CD4-positive, alpha-beta T cell (primary cell): ENCODE results near the gene LMF1. TPM values are rescaled to one million over a fixed set of nuclear protein-coding genes. Genes with fewer than 3 reads are reported as not detected.

Experiments used
- ATAC-seq: fragments of 200-7000 bp; cut with Tn5 transposase; one replicate; pipeline ENCODE4 v1.10.0; 2022; ENCODE audit warnings: mild to moderate bottlenecking; ENCODE audit not compliant: poor library complexity
- CTCF ChIA-PET: fragments of 350-600 bp; sonication (Branson Sonifier 250); formaldehyde crosslinking; loops from one replicate; lab custom pipeline; 2021; ENCODE audit warnings: antibody characterized with exemption, inconsistent platforms; lab: Charles Lee
- POLR2A ChIA-PET: fragments of 350-600 bp; sonication (Branson Sonifier 250); formaldehyde crosslinking; loops from one replicate; lab custom pipeline; 2021; ENCODE audit warnings: antibody characterized with exemption, inconsistent platforms; lab: Charles Lee
- DNase-seq, 14 experiments: peaks; one replicate each; pipeline ENCODE4 v3.0.0-alpha.2; 2013 to 2020; ENCODE audit warnings: mixed read lengths in 2 of 14
- H3K27ac ChIP-seq, 2 donors: one replicate each; pipeline versions ENCODE4 v1.5.1 to v1.7.0; 2013; ENCODE audit warnings: low read length in 2 of 2, low read depth in 1 of 2, mild to moderate bottlenecking in 1 of 2
- H3K27me3 ChIP-seq, 2 experiments: 1 replicate in 1 of 2; 2 replicates in 1 of 2; pipeline versions ENCODE4 v1.6.1 to v1.7.0; 2013; ENCODE audit warnings: low read length in 2 of 2, control low read depth in 1 of 2, mild to moderate bottlenecking in 1 of 2, moderate library complexity in 1 of 2; ENCODE audit not compliant: insufficient read depth in 2 of 2, control insufficient read depth in 1 of 2
- H3K36me3 ChIP-seq: one replicate; pipeline ENCODE4 v1.6.1; 2013; ENCODE audit warnings: low read length, control low read depth; ENCODE audit not compliant: insufficient read depth
- H3K4me1 ChIP-seq: one replicate; pipeline ENCODE4 v1.6.1; 2013; ENCODE audit warnings: low read length, control low read depth; ENCODE audit not compliant: insufficient read depth
- H3K4me3 ChIP-seq: one replicate; pipeline ENCODE4 v1.5.1; 2013; ENCODE audit warnings: mild to moderate bottlenecking, low read length, moderate library complexity
- H3K9me3 ChIP-seq, 2 experiments: 1 replicate in 1 of 2; 2 replicates in 1 of 2; pipeline versions ENCODE4 v1.6.1 to v1.7.0; 2013; ENCODE audit warnings: low read length in 2 of 2, mild to moderate bottlenecking in 2 of 2, control low read depth in 1 of 2, moderate library complexity in 1 of 2; ENCODE audit not compliant: control insufficient read depth in 1 of 2, insufficient read depth in 1 of 2
- H3K27ac Mint-ChIP-seq: one replicate; pipeline ENCODE4 v1.8.0; 2020; ENCODE audit warnings: mixed read lengths
- H3K27me3 Mint-ChIP-seq: one replicate; pipeline ENCODE4 v1.8.0; 2021; ENCODE audit warnings: mixed read lengths
- H3K36me3 Mint-ChIP-seq: one replicate; pipeline ENCODE4 v1.8.0; 2021; ENCODE audit warnings: low read depth, mixed read lengths
- H3K4me1 Mint-ChIP-seq: one replicate; pipeline ENCODE4 v1.8.0; 2021; ENCODE audit warnings: low read depth, mixed read lengths
- H3K4me3 Mint-ChIP-seq: one replicate; pipeline ENCODE4 v1.8.0; 2020; ENCODE audit warnings: mild to moderate bottlenecking, mixed read lengths
- H3K9me3 Mint-ChIP-seq: one replicate; pipeline ENCODE4 v1.8.0; 2020; ENCODE audit warnings: mixed read lengths
- CTCF ChIP-seq: fragments of 200-600 bp; IDR thresholded peaks from one replicate; pipeline ENCODE4 v1.8.0; 2022; ENCODE audit warnings: antibody characterized with exemption, mild to moderate bottlenecking
- intact Hi-C, 2 experiments: fragments of 100-400 bp; cut with DNase I in 1 of 2; cut with micrococcal nuclease in 1 of 2; formaldehyde crosslinking; loops; one replicate each; pipeline versions ENCODE4 v1.15.1 to v1.9.0; 2023 to 2025; cut with DNase I, micrococcal nuclease
- total RNA-seq, 174 experiments: library from RNA in 2 of 174; stranded (reverse) in 2 of 174; gene quantifications; one replicate each; pipeline ENCODE4 v1.2.3 and lab custom pipeline; 2021 to 2026

Gene LMF1
- total RNA-seq, 2 experiments from 2014 or later, result 26.8 to 27.6 TPM

GRCh38 chr16:1002399-1003166, 31.8 kb upstream of the LMF1 start:
- Histone ChIP-seq H3K9me3 (peaks cover 0 to 6% of the 10 kb centered on the region in 2 experiments), H3K4me3 (no peak overlapping the region), H3K4me1 (peaks cover 87% of the 10 kb centered on the region), H3K27me3 (no peaks in the 10 kb centered on the region), H3K36me3 (no peaks in the 10 kb centered on the region), H3K27ac (no peak overlapping the region)
- Mint-ChIP-seq H3K4me1 (peaks cover 50% of the 10 kb centered on the region), H3K4me3 (peak overlapping the region; percentile 54), H3K27me3 (no peaks in the 10 kb centered on the region), H3K36me3 (no peaks in the 10 kb centered on the region), H3K27ac (peak overlapping the region; percentile 69), H3K9me3 (no peaks in the 10 kb centered on the region)
- TF ChIP-seq CTCF, result no peak
- POLR2A ChIA-PET, result interaction anchor here (0.9 to 3.9 kb wide), 2 partner anchors 22 to 313 kb away, joined by 3 to 34 read pairs; partner anchors contain the start of gene SOX8
- ATAC-seq (peak; percentile 32), DNase-seq (peak in 13 of 14 experiments; percentile 46 to 87 (median 65))
- intact Hi-C loops, result no loop called here
- CTCF ChIA-PET, result no interaction called here

GRCh38 chr16:1001096-1001495, 30.3 kb upstream of the LMF1 start:
- TF ChIP-seq CTCF, result no peak
- Histone ChIP-seq H3K27ac (no peak overlapping the region), H3K36me3 (no peaks in the 10 kb centered on the region), H3K9me3 (peaks cover 0 to 6% of the 10 kb centered on the region in 2 experiments), H3K4me3 (no peak overlapping the region), H3K27me3 (no peaks in the 10 kb centered on the region), H3K4me1 (peaks cover 94% of the 10 kb centered on the region)
- Mint-ChIP-seq H3K4me1 (peaks cover 58% of the 10 kb centered on the region), H3K36me3 (no peaks in the 10 kb centered on the region), H3K9me3 (no peaks in the 10 kb centered on the region), H3K4me3 (no peak overlapping the region), H3K27ac (no peak overlapping the region), H3K27me3 (no peaks in the 10 kb centered on the region)
- DNase-seq, result no peak
- CTCF ChIA-PET, result no interaction called here
- POLR2A ChIA-PET, result interaction anchor here (3.9 kb wide), 1 partner anchor 20 kb away, joined by 34 read pairs; the partner anchor contains the start of gene SOX8
- intact Hi-C loops, result no loop called here
- no peak for ATAC-seq

GRCh38 chr16:1000608-1001007, 29.8 kb upstream of the LMF1 start:
- no peak overlapping the region for H3K27ac ChIP-seq
- H3K36me3 Mint-ChIP-seq, result no peaks in the 10 kb centered on the region
- ATAC-seq, result no peak
- no peak overlapping the region for H3K4me3 ChIP-seq
- H3K27me3 ChIP-seq, result no peaks in the 10 kb centered on the region
- no peak for DNase-seq
- intact Hi-C loops, result no loop called here
- H3K36me3 ChIP-seq, result no peaks in the 10 kb centered on the region
- no peak overlapping the region for H3K27ac Mint-ChIP-seq
- POLR2A ChIA-PET, result interaction anchor here (1.1 to 3.9 kb wide), 2 partner anchors 19 to 20 kb away, joined by 3 to 34 read pairs; partner anchors contain the start of gene SOX8
- peaks cover 95% of the 10 kb centered on the region for H3K4me1 ChIP-seq
- CTCF ChIA-PET, result no interaction called here
- peaks cover 0 to 6% of the 10 kb centered on the region in 2 experiments for H3K9me3 ChIP-seq
- H3K4me1 Mint-ChIP-seq, result peaks cover 58% of the 10 kb centered on the region
- H3K9me3 Mint-ChIP-seq, result no peaks in the 10 kb centered on the region
- TF ChIP-seq CTCF, result no peak
- H3K4me3 Mint-ChIP-seq, result no peak overlapping the region
- H3K27me3 Mint-ChIP-seq, result no peaks in the 10 kb centered on the region
